H1 (cell line): ENCODE results near the gene COL20A1. TPM values are rescaled to one million over a fixed set of nuclear protein-coding genes. Genes with fewer than 3 reads are reported as not detected.

Experiments
- NANOG ChIP-seq: IDR thresholded peaks from 2 replicates; pipeline ENCODE4 v1.6.1; 2011; ENCODE audit warnings: low read length, low read depth, mild to moderate bottlenecking, inconsistent platforms; ENCODE audit not compliant: insufficient read depth, poor library complexity, severe bottlenecking
- RXRA ChIP-seq: IDR thresholded peaks from 2 replicates; pipeline ENCODE4 v1.6.1; 2011; ENCODE audit warnings: low read depth, mild to moderate bottlenecking, low read length, moderate library complexity; ENCODE audit not compliant: insufficient read depth
- SAP30 ChIP-seq: fragments of 300-600 bp; sonication (generic); IDR thresholded peaks from 2 replicates; pipeline ENCODE4 v1.7.1; 2012; ENCODE audit warnings: low read length, moderate library complexity, mild to moderate bottlenecking, inconsistent platforms; ENCODE audit not compliant: insufficient read depth, insufficient replicate concordance
- SIX5 ChIP-seq: IDR thresholded peaks from 2 replicates; pipeline ENCODE4 v1.6.1; 2011; ENCODE audit warnings: mild to moderate bottlenecking, low read depth, low read length
- polyA plus RNA-seq, 7 experiments: library from polyadenylated mRNA; depleted of rRNA in 3 of 7; stranded (reverse) in 5 of 7; unstranded in 2 of 7; fragments of >200 nt in 5 of 7; fragments of 200-250 nt in 2 of 7; gene quantifications; 1 replicate in 5 of 7; 2 replicates in 1 of 7; 4 replicates in 1 of 7; pipeline versions ENCODE4 v1.2.1 to v1.2.3, GENCODE V29; 2011 to 2013; ENCODE audit warnings: missing spikeins in 2 of 7, mixed read lengths in 2 of 7
- total RNA-seq: library from RNA; stranded (reverse); fragmentation: NEBNext Ultra II Directional; extraction: Animal tissue kit (Norgen Biotek cat#: 25700); gene quantifications from 2 replicates; pipeline ENCODE4 v1.2.1, GENCODE V29; 2021

The COL20A1 gene
- total and polyA plus RNA-seq, 2 of the 8 experiments (the other 6 are each of a cell fraction or from before 2014, with no cell fraction given) = 0.19 to 0.21 TPM

- TF ChIP-seq NANOG (no peak), SIX5 (no peak), SAP30 (no peak), RXRA (no peak)
- TF ChIP-seq, all 59 proteins: peak for 0
Observed at GRCh38 chr20:63355781-63356295, 62.9 kb downstream of the COL20A1 start (continued).
